Activated naive CD8-positive, alpha-beta T cell treated with anti-CD3 and anti-CD28 coated beads, Interleukin-2, amount 10 ng/mL, durations not matched to agents 7 days and 5 days (primary cell): Measurements from ENCODE around the gene CATSPER3. TPM values are rescaled to one million over a fixed set of nuclear protein-coding genes. Genes with fewer than 3 reads are reported as not detected.

Source experiments
- ATAC-seq: fragments of 150-1000 bp; cut with Tn5 transposase; one replicate; pipeline ENCODE4 v1.10.0; 2021; ENCODE audit warnings: low read depth, moderate library complexity
- POLR2A ChIA-PET: fragments of 350-600 bp; sonication (Branson Sonifier 250); formaldehyde crosslinking; loops from one replicate; lab custom pipeline; 2021; ENCODE audit warnings: antibody characterized with exemption; lab: Charles Lee
- DNase-seq: peaks from one replicate; pipeline ENCODE4 v3.0.0; 2021
- H3K27ac Mint-ChIP-seq: one replicate; pipeline ENCODE4 v1.8.0; 2022; ENCODE audit warnings: mild to moderate bottlenecking, mixed read lengths
- H3K27me3 Mint-ChIP-seq: one replicate; pipeline ENCODE4 v1.8.0; 2022; ENCODE audit warnings: mild to moderate bottlenecking, moderate library complexity, mixed read lengths
- H3K36me3 Mint-ChIP-seq: one replicate; pipeline ENCODE4 v1.8.0; 2021; ENCODE audit warnings: mild to moderate bottlenecking, mixed read lengths
- H3K4me1 Mint-ChIP-seq: one replicate; pipeline ENCODE4 v1.8.0; 2021; ENCODE audit warnings: mixed read lengths
- H3K4me3 Mint-ChIP-seq: one replicate; pipeline ENCODE4 v1.8.0; 2022; ENCODE audit warnings: mild to moderate bottlenecking, moderate library complexity, mixed read lengths
- H3K9me3 Mint-ChIP-seq: one replicate; pipeline ENCODE4 v1.8.0; 2021; ENCODE audit warnings: mixed read lengths
- total RNA-seq, 2 experiments: library from RNA; stranded (reverse); gene quantifications; one replicate each; pipeline ENCODE4 v1.2.3, GENCODE V29; 2021

The CATSPER3 gene
- under 1 TPM; 0.40 to 0.44 TPM for total RNA-seq

DNA sequence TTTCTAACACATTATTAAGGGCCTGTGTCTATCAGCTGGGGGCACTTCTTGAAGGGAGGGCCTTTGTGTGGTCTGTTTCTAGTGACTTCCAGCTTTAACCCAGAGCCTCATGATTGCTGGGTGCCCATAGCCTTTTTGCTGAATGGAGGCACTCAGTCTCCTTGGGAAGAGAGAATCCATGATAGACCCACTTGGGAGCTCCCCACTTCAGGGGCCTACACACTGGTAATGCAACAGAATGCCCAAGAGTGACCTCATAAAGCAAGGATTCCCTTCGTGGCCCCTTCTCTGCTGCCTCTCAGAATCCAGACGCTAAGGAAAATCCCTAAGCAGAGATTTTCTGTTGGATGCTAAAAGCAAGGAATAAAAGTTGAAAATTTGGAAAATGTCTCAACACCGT is at the start of gene CATSPER3:
Gene CATSPER3, plus strand, starts transcription at position 301 of the 400 bp plus-strand sequence. Its CDS starts 85 bp downstream, at position 386.
- Mint-ChIP-seq H3K27ac (no peak within 1 kb of the TSS), H3K9me3 (no peaks in the 10 kb centered on the region), H3K4me1 (peaks cover 22% of the 10 kb centered on the region), H3K36me3 (peaks cover 7% of the 10 kb centered on the region), H3K27me3 (no peaks in the 10 kb centered on the region), H3K4me3 (no peak within 1 kb of the TSS)
- DNase-seq, result no peak
- no peak for ATAC-seq
- POLR2A ChIA-PET, result no interaction called here

DNA sequence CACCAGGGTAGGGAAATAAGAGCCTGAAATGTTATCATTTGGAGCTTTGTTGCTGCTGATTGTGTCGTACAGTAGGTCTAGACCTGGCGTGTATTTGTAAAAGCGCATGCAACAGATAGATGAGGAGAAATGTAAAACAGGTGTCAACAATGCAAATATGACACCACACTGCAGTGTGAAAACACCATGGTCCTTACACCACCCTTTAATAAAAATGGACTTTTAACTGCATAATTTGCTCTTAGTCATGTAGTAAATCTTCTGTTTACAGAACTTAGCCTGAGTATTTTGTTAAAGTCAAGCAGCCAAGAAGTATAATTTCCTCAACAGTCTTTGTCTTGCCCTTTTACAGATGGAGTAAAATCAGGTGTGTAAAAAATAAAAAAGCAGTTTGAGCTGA is 48.8 kb upstream of the CATSPER3 start:
- POLR2A ChIA-PET, result no interaction called here
- Mint-ChIP-seq H3K4me1 (peaks cover 8% of the 10 kb centered on the region), H3K9me3 (no peaks in the 10 kb centered on the region), H3K27me3 (no peaks in the 10 kb centered on the region), H3K27ac (no peak overlapping the region), H3K4me3 (no peak overlapping the region), H3K36me3 (peaks cover 15% of the 10 kb centered on the region)
- ATAC-seq (no peak), DNase-seq (no peak)

DNA sequence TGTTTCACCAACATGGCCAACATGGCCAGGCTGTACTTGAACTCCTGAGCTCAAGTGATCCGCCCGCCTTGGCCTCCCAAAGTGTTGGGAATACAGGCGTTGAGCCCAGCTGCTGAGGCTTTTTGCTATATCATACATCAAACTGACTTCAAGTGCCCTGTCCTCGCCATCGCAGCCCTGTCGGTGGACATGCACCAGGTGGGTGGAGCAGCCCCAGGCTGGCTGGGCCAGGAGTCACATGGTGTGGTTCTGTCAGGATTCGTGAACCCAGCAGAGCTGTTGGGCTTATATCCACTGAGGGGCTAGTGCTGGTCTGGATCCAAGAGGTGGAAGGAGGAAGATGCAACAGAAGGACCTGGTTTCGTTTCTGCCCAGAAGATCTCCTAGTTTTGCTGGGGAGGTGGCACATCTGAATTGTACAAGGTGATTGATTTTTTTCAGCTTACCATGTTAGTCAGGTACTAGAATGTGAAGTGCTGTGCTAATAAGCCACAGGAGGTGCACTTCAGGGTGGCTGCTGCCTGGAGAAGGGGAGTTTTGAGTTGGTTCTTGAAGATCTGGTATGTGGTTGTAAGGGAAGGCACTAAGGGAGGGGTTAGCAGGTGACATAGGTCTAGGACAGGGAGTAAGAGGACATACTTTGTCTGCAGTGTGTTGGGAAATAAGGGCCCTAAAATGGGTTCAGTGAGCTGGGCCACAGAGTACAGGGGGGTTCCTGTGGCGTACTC is 46.7 kb upstream of the CATSPER3 start:
- Mint-ChIP-seq H3K4me3 (no peak overlapping the region), H3K27me3 (no peaks in the 10 kb centered on the region), H3K36me3 (peaks cover 15% of the 10 kb centered on the region), H3K9me3 (no peaks in the 10 kb centered on the region), H3K27ac (no peak overlapping the region), H3K4me1 (peaks cover 8% of the 10 kb centered on the region)
- POLR2A ChIA-PET, result no interaction called here
- no peak for DNase-seq
- ATAC-seq, result no peak

DNA sequence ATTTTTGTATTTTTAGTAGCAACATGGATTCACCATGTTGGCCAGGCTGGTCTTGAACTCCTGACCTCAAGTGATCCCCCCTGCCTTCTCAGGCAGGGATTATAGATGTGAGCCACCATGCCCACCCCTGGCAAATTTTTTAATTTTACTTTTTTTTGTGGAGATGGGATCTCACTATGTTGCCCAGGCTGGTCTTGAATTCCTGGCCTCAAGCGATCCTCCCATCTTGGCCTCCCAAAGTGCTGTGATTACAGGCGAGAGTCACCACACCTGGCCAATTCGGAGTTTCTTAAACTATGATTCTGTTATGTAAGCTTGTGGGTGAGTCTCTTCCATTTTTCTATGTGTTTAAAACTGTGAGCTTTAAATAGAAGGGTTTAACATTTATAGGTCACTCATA is 35.2 kb upstream of the CATSPER3 start:
- H3K27ac Mint-ChIP-seq, result no peak overlapping the region
- no peaks in the 10 kb centered on the region for H3K4me1 Mint-ChIP-seq
- H3K4me3 Mint-ChIP-seq, result no peak overlapping the region
- no peaks in the 10 kb centered on the region for H3K27me3 Mint-ChIP-seq
- no peak for DNase-seq
- POLR2A ChIA-PET, result no interaction called here
- H3K36me3 Mint-ChIP-seq, result peaks cover 16% of the 10 kb centered on the region
- no peak for ATAC-seq
- no peaks in the 10 kb centered on the region for H3K9me3 Mint-ChIP-seq

DNA sequence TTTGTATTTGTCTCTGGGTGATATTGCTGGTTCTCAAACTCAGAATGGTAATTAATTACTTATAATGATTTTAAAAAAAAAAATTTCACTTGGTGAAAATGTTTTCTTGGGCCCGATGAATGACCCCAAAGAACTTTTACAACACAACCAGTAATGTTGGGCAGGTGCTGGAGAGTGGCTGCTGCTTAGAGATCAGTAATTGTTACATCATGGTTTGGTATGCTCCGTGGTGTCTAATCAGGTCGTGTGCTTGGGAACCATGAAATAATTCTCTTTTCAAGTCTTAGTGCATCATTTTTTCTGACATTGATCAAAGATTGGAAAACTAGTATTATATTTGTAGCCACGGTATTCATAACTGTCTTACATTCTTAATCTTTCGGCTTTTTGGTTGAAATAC is 33.5 kb upstream of the CATSPER3 start:
- Mint-ChIP-seq H3K36me3 (peaks cover 11% of the 10 kb centered on the region), H3K4me3 (no peak overlapping the region), H3K27me3 (no peaks in the 10 kb centered on the region), H3K27ac (no peak overlapping the region), H3K4me1 (no peaks in the 10 kb centered on the region), H3K9me3 (no peaks in the 10 kb centered on the region)
- no peak for ATAC-seq
- DNase-seq, result no peak
- POLR2A ChIA-PET, result no interaction called here

DNA sequence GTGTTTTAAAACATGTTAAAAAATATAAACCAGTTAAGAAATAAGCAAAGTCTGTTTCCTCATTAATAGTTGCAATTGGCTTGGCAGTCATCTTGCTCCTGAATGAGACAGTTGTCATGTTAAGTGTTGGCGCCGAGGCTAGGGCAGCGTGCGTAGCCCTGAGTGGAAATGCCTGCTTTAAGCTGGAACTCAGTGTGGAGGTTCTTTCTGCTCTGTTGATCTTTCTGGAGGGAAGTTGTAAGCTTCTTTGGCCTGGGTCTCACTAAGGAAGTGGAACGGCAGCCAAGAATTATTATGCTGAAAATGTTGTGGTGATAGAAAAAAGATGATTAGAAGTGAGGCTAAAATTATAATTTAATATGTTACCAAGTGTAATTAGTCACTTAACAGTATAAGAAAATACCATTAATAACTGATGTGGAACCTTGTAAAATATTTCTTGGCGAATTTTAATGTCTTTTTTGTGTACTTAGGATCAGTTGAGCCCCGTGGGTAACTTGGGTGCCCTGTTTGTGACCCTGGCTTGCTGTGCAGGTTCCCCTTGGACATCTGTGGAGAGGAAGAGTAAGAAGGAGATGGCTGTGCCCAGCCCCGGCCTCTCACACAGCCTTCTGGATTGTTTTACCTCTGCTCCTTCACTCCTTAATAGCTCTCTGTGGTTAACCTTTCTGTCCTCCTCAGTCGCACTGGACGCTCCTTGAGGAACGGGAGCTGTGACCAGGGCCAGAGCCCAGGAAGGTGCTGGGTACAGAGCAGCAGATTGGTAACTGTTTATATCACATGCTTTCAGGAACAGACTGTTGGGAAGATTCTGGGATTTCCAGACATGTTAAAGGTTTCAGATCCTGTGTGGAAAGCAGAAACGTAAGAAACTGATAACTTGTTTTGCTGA is 31.8 kb upstream of the CATSPER3 start:
- Mint-ChIP-seq H3K27ac (no peak overlapping the region), H3K27me3 (no peaks in the 10 kb centered on the region), H3K36me3 (peaks cover 7% of the 10 kb centered on the region), H3K4me1 (no peaks in the 10 kb centered on the region), H3K4me3 (no peak overlapping the region), H3K9me3 (no peaks in the 10 kb centered on the region)
- POLR2A ChIA-PET, result no interaction called here
- DNase-seq, result no peak
- no peak for ATAC-seq

DNA sequence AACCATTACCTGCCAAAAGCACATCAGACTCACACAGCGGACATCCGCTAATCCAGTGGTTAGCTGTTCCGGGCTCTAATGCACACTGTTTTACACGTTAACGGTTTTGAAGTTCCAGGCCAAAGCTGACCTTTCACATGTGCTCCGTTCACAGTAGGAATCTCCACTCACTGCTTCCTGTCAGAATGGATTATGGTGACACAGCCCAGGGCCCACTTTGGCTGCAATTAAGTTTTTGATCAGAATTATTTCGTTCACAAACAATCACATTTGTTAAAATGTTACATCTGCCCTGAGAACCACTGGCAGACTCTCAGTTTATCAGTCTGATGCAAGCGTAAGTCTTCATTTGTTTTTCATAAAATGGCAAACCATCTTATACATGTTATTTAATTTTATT is 30.2 kb upstream of the CATSPER3 start:
- no peaks in the 10 kb centered on the region for H3K4me1 Mint-ChIP-seq
- POLR2A ChIA-PET, result no interaction called here
- peaks cover 4% of the 10 kb centered on the region for H3K36me3 Mint-ChIP-seq
- no peak overlapping the region for H3K27ac Mint-ChIP-seq
- no peaks in the 10 kb centered on the region for H3K9me3 Mint-ChIP-seq
- H3K4me3 Mint-ChIP-seq, result no peak overlapping the region
- H3K27me3 Mint-ChIP-seq, result no peaks in the 10 kb centered on the region
- ATAC-seq (no peak), DNase-seq (no peak)

DNA sequence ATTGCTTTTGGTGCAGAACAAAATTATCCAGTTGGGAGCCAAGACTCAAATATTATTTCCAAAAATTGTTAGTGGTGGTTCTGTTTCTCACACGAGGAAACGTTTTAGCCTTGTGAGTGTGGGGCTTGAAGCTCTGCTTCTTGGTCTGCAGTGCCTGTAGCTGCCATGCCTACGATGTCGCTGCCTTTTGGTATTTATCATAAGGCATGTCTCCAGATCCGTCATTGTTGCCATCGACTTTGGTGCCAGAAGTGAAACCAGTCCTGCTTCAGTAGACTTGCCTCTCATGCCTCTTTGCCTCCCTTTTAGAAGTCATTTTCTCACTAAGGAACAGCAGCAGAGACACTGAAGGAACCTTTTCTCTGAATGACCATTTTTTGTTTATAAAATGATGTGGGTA is 29.7 kb upstream of the CATSPER3 start:
- Mint-ChIP-seq H3K27ac (no peak overlapping the region), H3K9me3 (no peaks in the 10 kb centered on the region), H3K4me3 (no peak overlapping the region), H3K4me1 (no peaks in the 10 kb centered on the region), H3K27me3 (no peaks in the 10 kb centered on the region), H3K36me3 (peaks cover 4% of the 10 kb centered on the region)
- no peak for DNase-seq
- no peak for ATAC-seq
- POLR2A ChIA-PET, result no interaction called here

DNA sequence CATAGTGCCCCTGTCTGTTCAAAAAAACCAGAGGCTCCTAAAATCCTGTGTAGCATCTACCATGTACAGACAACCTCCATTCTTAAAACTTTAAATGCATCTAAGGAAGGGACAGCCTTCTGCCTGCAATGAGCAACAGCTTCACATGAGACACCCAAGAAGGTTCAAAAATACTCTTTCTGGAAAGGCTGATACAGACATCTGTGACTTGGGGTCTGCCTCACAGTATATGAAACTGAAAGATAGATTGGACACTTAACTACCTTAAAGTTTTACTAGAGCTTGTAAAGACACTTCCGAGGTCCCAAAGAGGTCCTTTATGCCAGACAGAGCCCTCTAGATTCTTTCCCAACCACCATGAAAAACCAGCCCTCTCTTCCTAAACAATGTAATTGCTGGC is 28.2 kb upstream of the CATSPER3 start:
- POLR2A ChIA-PET, result no interaction called here
- H3K4me1 Mint-ChIP-seq, result no peaks in the 10 kb centered on the region
- no peak for ATAC-seq

DNA sequence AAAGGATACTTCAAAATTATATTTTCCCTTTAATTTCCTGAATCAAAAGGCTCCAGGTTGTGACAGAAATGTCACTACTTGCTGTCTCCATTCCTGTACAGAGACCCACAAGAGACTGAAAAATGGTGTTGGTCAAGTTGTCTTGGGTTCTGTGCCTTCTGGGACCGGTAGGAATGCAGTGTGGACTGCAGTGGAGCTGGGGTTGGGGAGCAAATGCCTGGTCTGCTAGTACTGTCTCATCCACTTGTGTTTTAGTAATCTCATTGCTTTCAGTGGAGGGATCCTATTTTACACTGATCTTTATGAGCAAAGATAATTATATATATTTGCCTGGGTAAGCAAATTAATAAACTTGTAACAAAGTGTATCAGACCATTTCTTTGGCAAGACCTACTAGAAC is 24.2 kb upstream of the CATSPER3 start:
- Mint-ChIP-seq H3K4me1 (no peaks in the 10 kb centered on the region), H3K27me3 (no peaks in the 10 kb centered on the region), H3K36me3 (peaks cover 3% of the 10 kb centered on the region), H3K9me3 (no peaks in the 10 kb centered on the region), H3K4me3 (no peak overlapping the region), H3K27ac (no peak overlapping the region)
- POLR2A ChIA-PET, result no interaction called here
- no peak for DNase-seq
- ATAC-seq, result no peak

More for the DNA sequence above, 28.2 kb upstream of the CATSPER3 start:
- H3K9me3 Mint-ChIP-seq, result no peaks in the 10 kb centered on the region
- no peak overlapping the region for H3K4me3 Mint-ChIP-seq
- H3K27me3 Mint-ChIP-seq, result no peaks in the 10 kb centered on the region
- no peak overlapping the region for H3K27ac Mint-ChIP-seq
- DNase-seq, result no peak
- peaks cover 3% of the 10 kb centered on the region for H3K36me3 Mint-ChIP-seq

DNA sequence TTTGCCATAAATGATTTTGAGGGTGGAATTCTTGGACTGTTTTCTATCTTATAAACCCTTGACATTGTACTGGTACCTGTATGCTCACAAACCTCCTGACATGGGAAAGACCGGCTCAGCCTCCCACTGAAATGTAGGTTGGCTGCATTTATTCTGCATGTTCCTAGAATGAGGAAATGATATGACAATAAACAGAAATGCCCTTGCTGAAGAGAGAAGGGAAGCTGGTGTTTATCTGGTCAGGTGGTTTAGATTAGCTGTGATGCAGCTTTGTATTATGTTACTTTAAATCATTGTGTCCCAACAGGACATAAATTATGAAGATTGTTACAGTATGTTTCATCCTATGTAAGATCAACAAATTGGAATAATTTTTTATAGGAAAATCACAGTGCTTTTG is 23.1 kb upstream of the CATSPER3 start:
- Mint-ChIP-seq H3K27me3 (no peaks in the 10 kb centered on the region), H3K4me3 (no peak overlapping the region), H3K9me3 (no peaks in the 10 kb centered on the region), H3K27ac (no peak overlapping the region), H3K36me3 (peaks cover 4% of the 10 kb centered on the region), H3K4me1 (no peaks in the 10 kb centered on the region)
- ATAC-seq, result no peak
- POLR2A ChIA-PET, result no interaction called here
- no peak for DNase-seq

DNA sequence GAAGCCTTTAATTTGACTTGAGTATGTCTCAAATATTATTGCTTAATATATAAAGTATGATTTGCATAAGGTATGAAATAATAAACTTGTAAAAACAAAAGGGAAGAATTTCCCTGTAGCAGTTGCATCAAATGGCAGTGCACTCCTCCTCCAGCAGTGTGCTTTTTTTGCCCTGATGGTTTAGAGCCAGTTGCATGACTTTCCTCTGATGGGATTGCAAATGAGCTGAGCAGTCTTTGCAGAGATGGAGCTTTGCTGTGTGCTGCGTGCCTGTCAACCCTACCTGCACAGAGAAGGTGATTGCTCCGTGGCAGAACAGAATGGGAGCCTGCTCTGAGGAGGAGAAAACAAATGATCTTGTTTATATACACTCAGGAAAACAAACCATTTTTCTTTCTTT is 22.7 kb upstream of the CATSPER3 start:
- no peak for ATAC-seq
- H3K27ac Mint-ChIP-seq, result no peak overlapping the region
- H3K9me3 Mint-ChIP-seq, result no peaks in the 10 kb centered on the region
- POLR2A ChIA-PET, result no interaction called here
- DNase-seq, result no peak
- H3K27me3 Mint-ChIP-seq, result no peaks in the 10 kb centered on the region
- H3K36me3 Mint-ChIP-seq, result peaks cover 4% of the 10 kb centered on the region
- no peak overlapping the region for H3K4me3 Mint-ChIP-seq
- no peaks in the 10 kb centered on the region for H3K4me1 Mint-ChIP-seq

DNA sequence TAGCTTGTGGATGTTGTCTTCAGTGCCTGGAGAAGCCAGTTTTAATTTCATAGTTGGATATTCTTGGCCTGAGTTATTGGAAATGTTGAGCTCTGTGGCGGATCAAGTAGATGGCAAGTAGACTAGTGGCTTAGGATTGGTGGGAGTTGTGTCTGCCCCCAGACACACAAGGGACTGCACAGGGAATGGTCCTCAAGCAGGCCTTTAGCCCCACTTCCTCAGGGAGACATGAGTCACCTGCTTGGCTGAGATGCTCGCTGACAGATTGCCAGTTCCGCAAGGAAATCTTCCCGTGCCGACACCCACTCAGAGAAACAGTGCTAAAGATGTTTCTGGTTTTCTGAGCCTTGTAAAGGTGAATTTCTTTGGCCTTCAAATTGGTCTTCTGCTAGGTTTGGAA is 18.8 kb upstream of the CATSPER3 start:
- Mint-ChIP-seq H3K4me3 (no peak overlapping the region), H3K4me1 (no peaks in the 10 kb centered on the region)
- POLR2A ChIA-PET, result no interaction called here

DNA sequence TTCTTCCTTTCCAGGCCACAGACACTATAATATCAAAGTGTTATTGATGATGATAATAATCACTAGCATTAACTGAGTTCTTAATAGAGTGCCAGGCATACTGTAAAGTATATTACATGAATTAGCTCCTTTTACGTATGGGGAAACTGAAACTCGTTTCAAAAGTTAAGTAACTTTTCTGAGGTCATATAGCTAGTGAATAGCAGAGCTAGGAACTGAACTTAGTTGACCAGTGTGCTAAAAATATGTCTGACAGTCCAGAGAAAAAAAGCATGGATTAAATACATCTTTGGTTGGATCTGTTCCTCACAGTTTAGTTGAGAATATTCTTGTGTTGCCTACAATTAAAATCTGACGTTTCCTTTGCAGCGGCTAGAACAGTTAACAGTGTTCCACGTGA is 18.4 kb upstream of the CATSPER3 start:
- ATAC-seq (no peak), DNase-seq (no peak)
- Mint-ChIP-seq H3K9me3 (no peaks in the 10 kb centered on the region), H3K27me3 (no peaks in the 10 kb centered on the region), H3K27ac (no peak overlapping the region), H3K4me3 (no peak overlapping the region), H3K4me1 (no peaks in the 10 kb centered on the region), H3K36me3 (peaks cover 10% of the 10 kb centered on the region)
- POLR2A ChIA-PET, result no interaction called here

More for the DNA sequence above, 18.8 kb upstream of the CATSPER3 start:
- DNase-seq, result no peak
- H3K27me3 Mint-ChIP-seq, result no peaks in the 10 kb centered on the region
- H3K9me3 Mint-ChIP-seq, result no peaks in the 10 kb centered on the region
- no peak overlapping the region for H3K27ac Mint-ChIP-seq
- ATAC-seq, result no peak
- peaks cover 9% of the 10 kb centered on the region for H3K36me3 Mint-ChIP-seq
